B cell (primary cell): ENCODE results near the gene PARD3.

Experiments
- CTCF ChIP-seq: fragments of 200-600 bp; IDR thresholded peaks from one replicate; pipeline ENCODE4 v1.8.0; 2022; ENCODE audit warnings: antibody characterized with exemption, mild to moderate bottlenecking
- EZH2 ChIP-seq: IDR thresholded peaks from 2 replicates; pipeline ENCODE4 v1.6.1; 2012; ENCODE audit warnings: borderline replicate concordance, low read depth, mild to moderate bottlenecking, moderate library complexity, low read length; ENCODE audit not compliant: insufficient read depth, poor library complexity, severe bottlenecking

DNA sequence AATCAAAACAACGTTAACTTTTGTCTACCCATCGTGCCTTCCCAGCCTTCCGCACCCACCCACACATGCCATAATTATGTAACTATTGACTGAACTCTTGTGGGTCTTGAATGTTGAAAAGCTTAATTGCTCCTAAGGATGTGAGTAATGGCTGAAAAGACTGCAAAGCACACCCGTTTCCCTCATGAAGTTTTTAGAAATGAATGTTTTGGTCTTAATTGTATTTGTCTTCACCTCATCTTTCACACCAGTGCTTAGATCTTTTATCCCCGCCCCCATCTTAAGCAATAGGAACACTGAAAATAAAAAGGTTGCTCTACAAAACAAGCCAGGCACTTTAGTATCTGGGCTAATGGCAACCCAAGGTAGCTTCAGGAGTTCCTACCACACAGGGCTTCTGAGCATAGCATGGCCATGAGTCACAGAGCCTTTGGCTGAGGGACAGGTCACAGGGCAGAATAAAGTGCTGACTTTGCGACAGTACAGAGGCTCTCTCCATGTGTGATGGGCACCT, 690.5 kb downstream of the PARD3 start:
- TF ChIP-seq CTCF (no peak), EZH2 (no peak)
